Endodermal cell (in vitro differentiated cells): ENCODE data around the gene PACSIN1. TPM values are rescaled to one million over a fixed set of nuclear protein-coding genes. Genes with fewer than 3 reads are reported as not detected.

Source experiments
- DNase-seq: peaks from one replicate; pipeline ENCODE4 v3.0.0-alpha.2; 2017
- H3K27ac ChIP-seq: 2 replicates; pipeline ENCODE4 v1.5.1; 2013; ENCODE audit warnings: mild to moderate bottlenecking, low read depth, low read length, moderate library complexity
- H3K27me3 ChIP-seq: 2 replicates; pipeline ENCODE4 v1.6.1; 2013; ENCODE audit warnings: mild to moderate bottlenecking, low read length, moderate library complexity; ENCODE audit not compliant: insufficient read depth, control insufficient read depth, poor library complexity, severe bottlenecking
- H3K36me3 ChIP-seq: 2 replicates; pipeline ENCODE4 v1.7.0; 2013; ENCODE audit warnings: mild to moderate bottlenecking, low read length, moderate library complexity; ENCODE audit not compliant: control insufficient read depth, insufficient read depth
- H3K4me1 ChIP-seq: one replicate; pipeline ENCODE4 v1.7.0; 2013; ENCODE audit warnings: low read length; ENCODE audit not compliant: control insufficient read depth, insufficient read depth
- H3K4me3 ChIP-seq: 2 replicates; pipeline ENCODE4 v1.5.1; 2013; ENCODE audit warnings: mild to moderate bottlenecking, low read length, moderate library complexity
- H3K9ac ChIP-seq: 2 replicates; pipeline ENCODE4 v1.6.1; 2013; ENCODE audit warnings: mild to moderate bottlenecking, low read length, moderate library complexity; ENCODE audit not compliant: poor library complexity, severe bottlenecking; ENCODE audit errors: extremely low read depth
- H3K9me3 ChIP-seq: 2 replicates; pipeline ENCODE4 v1.6.1; 2013; ENCODE audit warnings: mild to moderate bottlenecking, low read length, moderate library complexity; ENCODE audit not compliant: control insufficient read depth
- H3K27ac Mint-ChIP-seq: 2 replicates; pipeline ENCODE4 v1.8.0; 2020; ENCODE audit warnings: mixed read lengths
- H3K27me3 Mint-ChIP-seq: 2 replicates; pipeline ENCODE4 v1.8.0; 2021; ENCODE audit warnings: mild to moderate bottlenecking, mixed read lengths; ENCODE audit not compliant: insufficient read depth
- H3K36me3 Mint-ChIP-seq: 2 replicates; pipeline ENCODE4 v1.8.0; 2020; ENCODE audit warnings: low read depth, mixed read lengths
- H3K4me1 Mint-ChIP-seq: 2 replicates; pipeline ENCODE4 v1.8.0; 2020; ENCODE audit warnings: mixed read lengths
- H3K4me3 Mint-ChIP-seq: 2 replicates; pipeline ENCODE4 v1.8.0; 2020; ENCODE audit warnings: mild to moderate bottlenecking, moderate library complexity, mixed read lengths
- H3K9me3 Mint-ChIP-seq: 2 replicates; pipeline ENCODE4 v1.8.0; 2020; ENCODE audit warnings: mild to moderate bottlenecking, mixed read lengths
- CTCF ChIP-seq: fragments of 200-600 bp; sonication (generic); conservative IDR thresholded peaks from 2 replicates; pipeline ENCODE4 v1.5.0; 2021; ENCODE audit warnings: antibody characterized with exemption, mild to moderate bottlenecking
- WGBS, 2 experiments: methylation state at CpG; one replicate each; pipeline versions ENCODE4 v1.1.5 to v1.1.7; 2013; ENCODE audit warnings: missing lambda C conversion rate in 2 of 2, mixed read lengths in 1 of 2; ENCODE audit not compliant: insufficient coverage in 1 of 2, insufficient read length in 1 of 2; 5-methylcytosine and 5-hydroxymethylcytosine counted together
- long read RNA-seq, 4 experiments: library from polyadenylated mRNA in 2 of 4; library from RNA in 1 of 4; library from capped mRNA in 1 of 4; stranded (forward) in 3 of 4; unstranded in 1 of 4; transcript quantifications; one replicate each; pipeline ENCODE4 v2.0.0, GENCODE V29; 2020 to 2021; ENCODE audit warnings: inconsistent platforms in 1 of 4
- polyA plus RNA-seq, 2 experiments: library from polyadenylated mRNA; stranded (reverse); fragments of 50-300 nt; gene quantifications; one replicate each; pipeline ENCODE4 v1.2.3, GENCODE V29; 2013
- total RNA-seq, 2 donors: library from RNA; stranded (reverse); fragmentation: NEBNext Ultra II Directional in 1 of 2; extraction: Animal tissue kit (Norgen Biotek cat#: 25700) in 1 of 2; gene quantifications; 2 replicates in 1 of 2; 3 replicates in 1 of 2; pipeline ENCODE4 v1.2.1, GENCODE V29; 2021

PACSIN1 gene
- 1 to 10 TPM; 7.2 to 7.3 TPM for total RNA-seq
- 2.4 TPM for polyA plus RNA-seq (2013, experiment 1 of 2)
- 1.7 TPM for polyA plus RNA-seq (2013, experiment 2 of 2)
- long read RNA-seq, experiment 1, full-length matches to known transcripts, result 2 of 10 reads
- long read RNA-seq, experiment 1, partial matches to known transcripts, result 1 of 10 reads
- long read RNA-seq, experiment 1, other reads (novel, unspliced or antisense), result 7 of 10 reads
- long read RNA-seq, experiment 2, full-length matches to known transcripts, result 11 of 20 reads
- long read RNA-seq, experiment 2, partial matches to known transcripts, result 7 of 20 reads
- long read RNA-seq, experiment 2, other reads (novel, unspliced or antisense), result 2 of 20 reads
- long read RNA-seq, experiment 3, full-length matches to known transcripts, result 3 of 4 reads
- long read RNA-seq, experiment 3, partial matches to known transcripts, result 1 of 4 reads
- long read RNA-seq, experiment 3, other reads (novel, unspliced or antisense), result 0 of 4 reads
- long read RNA-seq, experiment 4, full-length matches to known transcripts, result 2 of 2 reads
- long read RNA-seq, experiment 4, partial matches to known transcripts, result 0 of 2 reads
- long read RNA-seq, experiment 4, other reads (novel, unspliced or antisense), result 0 of 2 reads

GRCh38 chr6:34465531-34466241 lies at the start of gene PACSIN1:
Gene PACSIN1, plus strand, starts transcription at chr6:34466076. Its CDS starts 60,230 bp downstream, at chr6:34526306.
- Histone ChIP-seq H3K27ac (no peak within 1 kb of the TSS), H3K36me3 (no peaks in the 10 kb centered on the region), H3K9ac (peak within 1 kb of the TSS; percentile 47), H3K4me1 (peaks cover 4% of the 10 kb centered on the region), H3K9me3 (no peaks in the 10 kb centered on the region), H3K27me3 (peaks cover 6% of the 10 kb centered on the region), H3K4me3 (peak within 1 kb of the TSS; percentile 78)
- 0 to 2% methylated on average over 2 to 62 of the region's 67 CpGs for WGBS, 2 experiments
- TF ChIP-seq CTCF, result no peak
- H3K27ac Mint-ChIP-seq, result peak within 1 kb of the TSS; percentile 48
- peaks cover 10% of the 10 kb centered on the region for H3K27me3 Mint-ChIP-seq
- H3K4me3 Mint-ChIP-seq, result peak within 1 kb of the TSS; percentile 71
- peak; percentile 92 for DNase-seq
- no peaks in the 10 kb centered on the region for H3K9me3 Mint-ChIP-seq
- H3K4me1 Mint-ChIP-seq, result peaks cover 12% of the 10 kb centered on the region
- no peaks in the 10 kb centered on the region for H3K36me3 Mint-ChIP-seq

- no peaks in the 10 kb centered on the region for H3K27me3 ChIP-seq
- H3K27ac ChIP-seq, result no peak overlapping the region
- no peak overlapping the region for H3K9ac ChIP-seq
- no peaks in the 10 kb centered on the region for H3K4me1 ChIP-seq
- 93% methylated on average over 4 to 7 of the region's 7 CpGs for WGBS, 2 experiments
- no peak for TF ChIP-seq CTCF
- peaks cover 73% of the 10 kb centered on the region for H3K36me3 ChIP-seq
- no peak overlapping the region for H3K27ac Mint-ChIP-seq
- no peaks in the 10 kb centered on the region for H3K4me1 Mint-ChIP-seq
- no peak overlapping the region for H3K4me3 ChIP-seq
- no peaks in the 10 kb centered on the region for H3K9me3 Mint-ChIP-seq
- no peaks in the 10 kb centered on the region for H3K27me3 Mint-ChIP-seq
- H3K9me3 ChIP-seq, result no peaks in the 10 kb centered on the region
- DNase-seq, result no peak
- peaks cover 73% of the 10 kb centered on the region for H3K36me3 Mint-ChIP-seq
- no peak overlapping the region for H3K4me3 Mint-ChIP-seq
Measured at GRCh38 chr6:34416877-34417371, 49.0 kb upstream of the PACSIN1 start.

- Histone ChIP-seq H3K4me1 (no peaks in the 10 kb centered on the region), H3K9ac (no peak overlapping the region), H3K27ac (no peak overlapping the region), H3K4me3 (no peak overlapping the region), H3K36me3 (peaks cover 87% of the 10 kb centered on the region), H3K9me3 (no peaks in the 10 kb centered on the region), H3K27me3 (no peaks in the 10 kb centered on the region)
- Mint-ChIP-seq H3K4me1 (no peaks in the 10 kb centered on the region), H3K27me3 (no peaks in the 10 kb centered on the region), H3K9me3 (no peaks in the 10 kb centered on the region), H3K27ac (peak overlapping the region; percentile 19), H3K4me3 (no peak overlapping the region), H3K36me3 (peaks cover 85% of the 10 kb centered on the region)
- no peak for TF ChIP-seq CTCF
- WGBS, 2 experiments, result 95 to 98% methylated on average over 5 of the region's 5 CpGs
- no peak for DNase-seq
Measured at GRCh38 chr6:34418367-34418766, 47.5 kb upstream of the PACSIN1 start.
